Fibroblast of mammary gland (primary cell): ENCODE results near the gene GCSAML.

Experiments used
- DNase-seq: peaks from one replicate; pipeline ENCODE4 v3.0.0-alpha.2; 2010; ENCODE audit warnings: low read depth
- H3K4me3 ChIP-seq: 2 replicates; pipeline ENCODE4 v1.5.1; 2011; ENCODE audit warnings: low read depth, mild to moderate bottlenecking, low read length, moderate library complexity; ENCODE audit not compliant: control insufficient read depth
- CTCF ChIP-seq: conservative IDR thresholded peaks from 2 replicates; pipeline ENCODE4 v1.5.1; 2011; ENCODE audit warnings: low read depth, low read length, inconsistent platforms; ENCODE audit not compliant: control insufficient read depth, insufficient read depth

GCSAML gene

GRCh38 chr1:247605286-247605685, 56.4 kb downstream of the GCSAML start, which contains the start of gene OR2G3:
Gene OR2G3, plus strand, starts transcription at chr1:247605586. Its CDS starts 0 bp downstream, at chr1:247605586.
- DNase-seq = no peak
- no peak for TF ChIP-seq CTCF
- H3K4me3 ChIP-seq = no peak within 1 kb of the TSS

DNA sequence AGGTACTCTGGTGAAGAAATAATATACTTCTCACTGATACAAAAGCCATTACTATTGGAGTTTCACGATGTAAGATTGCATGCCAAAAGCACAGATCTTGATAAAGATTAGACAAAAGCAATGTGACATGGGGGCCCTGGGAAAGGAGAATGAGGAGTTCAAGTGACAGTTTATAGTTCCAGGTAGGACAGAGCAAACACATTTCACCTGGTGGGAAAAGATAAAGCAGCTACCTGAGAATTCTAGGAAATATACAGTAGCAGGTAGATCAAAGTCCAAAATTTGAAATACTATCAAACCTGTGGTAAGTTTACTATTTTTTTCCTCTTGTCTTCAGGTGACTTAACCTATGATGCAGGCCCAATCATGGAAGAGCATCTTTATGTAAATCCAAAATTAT, 64.5 kb downstream of the GCSAML start:
- TF ChIP-seq CTCF = no peak
- no peak overlapping the region for H3K4me3 ChIP-seq
- no peak for DNase-seq

DNA sequence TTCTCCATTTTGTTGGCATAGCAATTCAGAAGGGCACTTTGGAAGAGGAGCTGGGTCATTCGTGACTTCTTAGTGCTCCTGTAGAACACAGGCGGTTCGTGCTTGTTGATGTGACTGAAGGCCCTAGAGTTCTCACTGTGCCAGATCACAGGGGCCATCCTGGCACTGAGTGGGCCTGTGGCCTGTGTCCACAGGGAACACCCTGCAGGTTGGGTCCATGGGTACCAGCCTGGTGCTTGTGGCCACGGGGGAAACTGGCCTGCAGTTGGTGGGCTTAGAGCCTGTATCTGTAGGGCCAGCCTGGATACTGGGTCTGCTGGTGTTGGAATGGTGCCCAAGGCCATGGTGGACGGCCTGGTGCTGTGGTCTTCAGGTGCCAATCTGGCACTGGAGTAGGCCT, 65.7 kb downstream of the GCSAML start:
- TF ChIP-seq CTCF = no peak
- no peak overlapping the region for H3K4me3 ChIP-seq
- DNase-seq = no peak
